LNCaP clone FGC (cell line): Measurements from ENCODE around the gene PLRG1.

Experiments used
- DNase-seq: peaks from one replicate; pipeline ENCODE4 v3.0.0-alpha.2; 2011; ENCODE audit warnings: low read depth
- H3K4me3 ChIP-seq: 2 replicates; pipeline ENCODE4 v1.5.1; 2011; ENCODE audit warnings: mild to moderate bottlenecking, low read depth, low read length, control low read depth
- TF ChIP-seq, protein P1 (sequence below): IDR thresholded peaks from 2 replicates; pipeline ENCODE4 v1.5.1; 2012; ENCODE audit warnings: mild to moderate bottlenecking; ENCODE audit not compliant: control insufficient read depth, insufficient read depth; ENCODE audit errors: extremely low read depth

The PLRG1 gene

GRCh38 chr4:154491341-154492271 is 58.6 kb downstream of the PLRG1 start, which contains the start of gene DCHS2:
DCHS2 (minus strand) TSS chr4:154491799; CDS start chr4:154491355, 444 bp downstream.
- DNase-seq = no peak
- no peak within 1 kb of the TSS for H3K4me3 ChIP-seq
- TF ChIP-seq, protein P1, sequence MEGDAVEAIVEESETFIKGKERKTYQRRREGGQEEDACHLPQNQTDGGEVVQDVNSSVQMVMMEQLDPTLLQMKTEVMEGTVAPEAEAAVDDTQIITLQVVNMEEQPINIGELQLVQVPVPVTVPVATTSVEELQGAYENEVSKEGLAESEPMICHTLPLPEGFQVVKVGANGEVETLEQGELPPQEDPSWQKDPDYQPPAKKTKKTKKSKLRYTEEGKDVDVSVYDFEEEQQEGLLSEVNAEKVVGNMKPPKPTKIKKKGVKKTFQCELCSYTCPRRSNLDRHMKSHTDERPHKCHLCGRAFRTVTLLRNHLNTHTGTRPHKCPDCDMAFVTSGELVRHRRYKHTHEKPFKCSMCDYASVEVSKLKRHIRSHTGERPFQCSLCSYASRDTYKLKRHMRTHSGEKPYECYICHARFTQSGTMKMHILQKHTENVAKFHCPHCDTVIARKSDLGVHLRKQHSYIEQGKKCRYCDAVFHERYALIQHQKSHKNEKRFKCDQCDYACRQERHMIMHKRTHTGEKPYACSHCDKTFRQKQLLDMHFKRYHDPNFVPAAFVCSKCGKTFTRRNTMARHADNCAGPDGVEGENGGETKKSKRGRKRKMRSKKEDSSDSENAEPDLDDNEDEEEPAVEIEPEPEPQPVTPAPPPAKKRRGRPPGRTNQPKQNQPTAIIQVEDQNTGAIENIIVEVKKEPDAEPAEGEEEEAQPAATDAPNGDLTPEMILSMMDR = no peak

DNA sequence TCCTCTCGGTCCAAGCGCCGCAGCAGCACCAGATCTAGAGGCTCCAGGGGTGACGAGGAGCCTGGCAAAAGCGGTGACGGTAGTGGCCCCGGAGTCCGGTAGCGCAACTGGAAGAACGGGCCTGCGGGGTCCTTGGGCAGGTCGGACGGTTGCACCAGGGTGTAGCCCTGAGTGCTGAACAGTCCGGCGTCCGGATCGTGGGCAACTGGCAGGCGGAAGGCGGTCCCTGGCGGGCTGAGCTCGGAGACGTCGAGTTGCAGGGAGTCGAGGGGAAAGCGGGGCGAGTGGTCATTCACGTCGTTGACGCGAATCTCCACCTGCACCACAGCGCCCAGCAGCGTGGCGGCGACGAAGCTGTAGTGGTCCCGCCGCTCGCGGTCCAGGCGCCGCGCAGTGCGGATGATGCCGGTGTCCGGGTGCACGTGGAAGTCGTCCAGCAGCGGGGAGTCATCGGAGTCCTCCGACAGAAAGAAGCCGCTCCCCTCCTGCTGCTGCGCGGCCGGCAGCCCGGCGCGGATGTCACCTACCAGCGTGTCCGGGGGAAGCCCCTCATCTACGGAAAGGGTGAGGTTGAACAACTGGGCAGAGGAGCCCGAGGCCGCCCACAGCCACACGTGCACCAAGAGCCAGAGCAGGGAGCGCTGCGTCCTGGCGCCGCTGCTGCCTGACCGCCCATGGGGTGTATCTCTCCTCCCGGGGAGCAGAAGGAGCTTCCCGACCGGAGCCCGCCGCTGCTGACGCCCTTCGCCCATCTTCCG is 59.4 kb downstream of the PLRG1 start:
- TF ChIP-seq, protein P1 = no peak
- no peak for DNase-seq
- no peak overlapping the region for H3K4me3 ChIP-seq

DNA sequence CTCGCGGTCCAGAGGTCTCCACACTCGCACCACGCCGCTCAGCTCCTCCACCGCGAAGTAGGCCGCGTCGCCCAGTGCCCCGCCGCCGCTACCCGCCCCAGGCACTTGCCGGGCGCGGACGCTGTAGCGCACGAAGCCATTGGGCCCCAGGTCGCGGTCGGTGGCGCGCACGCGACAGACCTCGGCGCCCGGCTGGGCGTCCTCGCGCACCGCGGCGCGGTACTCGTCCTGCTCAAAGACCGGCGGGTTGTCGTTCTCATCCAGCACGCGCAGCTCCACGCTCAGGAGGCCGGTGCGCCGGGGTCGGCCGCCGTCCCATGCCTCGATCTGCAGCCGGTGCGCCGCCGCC is 60.0 kb downstream of the PLRG1 start:
- DNase-seq = no peak
- TF ChIP-seq, protein P1 = no peak
- no peak overlapping the region for H3K4me3 ChIP-seq

DNA sequence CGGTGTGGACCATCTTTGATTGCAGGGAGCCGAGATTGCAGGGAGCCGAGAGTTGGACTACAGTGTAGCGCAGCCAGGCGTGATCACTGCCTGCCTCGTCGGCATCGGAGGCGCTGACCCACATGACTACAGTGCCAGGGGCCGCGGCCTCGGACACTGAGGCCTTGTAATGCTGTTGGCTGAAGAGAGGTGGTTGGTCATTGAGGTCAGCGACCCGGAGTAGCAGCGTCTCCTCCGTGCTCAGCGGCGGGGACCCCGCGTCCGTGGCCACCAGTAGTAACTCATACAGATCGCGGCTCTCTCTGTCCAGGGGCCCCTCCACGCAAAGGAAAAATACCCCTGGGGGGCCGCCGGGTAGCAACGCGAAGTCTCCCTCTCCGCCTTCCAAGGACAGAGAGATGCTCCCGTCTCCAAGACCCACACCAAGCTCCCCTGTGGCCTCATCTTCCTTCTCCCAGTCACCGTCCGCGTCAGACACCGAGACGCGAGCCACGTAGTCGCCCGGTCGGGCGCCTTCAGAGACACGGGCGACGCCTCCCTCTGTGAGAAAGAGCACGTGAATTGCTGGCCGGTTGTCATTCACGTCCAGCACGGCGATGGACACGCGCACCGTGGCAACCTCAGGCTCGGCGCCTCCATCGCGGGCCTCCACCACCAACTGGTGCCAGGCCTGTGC is 60.5 kb downstream of the PLRG1 start:
- no peak for DNase-seq
- H3K4me3 ChIP-seq = no peak overlapping the region
- TF ChIP-seq, protein P1 = no peak

DNA sequence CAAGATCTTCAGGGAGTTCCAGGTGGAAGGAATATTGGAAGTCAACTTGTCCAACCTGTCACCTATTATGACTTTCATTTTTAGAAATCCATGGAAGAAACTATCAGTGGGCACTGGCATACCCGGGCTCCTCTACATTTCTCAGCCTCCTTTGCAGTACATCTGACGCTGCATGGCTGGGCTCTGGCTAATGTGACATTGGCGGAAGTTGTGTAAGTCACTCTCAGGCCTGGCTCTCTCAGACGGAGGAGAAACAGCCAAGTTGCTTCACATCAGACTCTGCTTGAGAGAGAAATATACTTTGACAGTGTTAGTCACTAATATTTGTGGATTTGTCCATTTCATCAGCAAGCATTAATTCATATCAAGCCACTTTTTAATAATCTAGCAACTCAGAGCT is 63.1 kb downstream of the PLRG1 start:
- no peak overlapping the region for H3K4me3 ChIP-seq
- TF ChIP-seq, protein P1 = no peak
- no peak for DNase-seq

- no peak overlapping the region for H3K4me3 ChIP-seq
- DNase-seq = no peak
- TF ChIP-seq, protein P1 = no peak
These were observed 65.0 kb downstream of the PLRG1 start for GRCh38 chr4:154485127-154485773.
